ENCODE results near the gene SMIM44.

The SMIM44 gene

DNA sequence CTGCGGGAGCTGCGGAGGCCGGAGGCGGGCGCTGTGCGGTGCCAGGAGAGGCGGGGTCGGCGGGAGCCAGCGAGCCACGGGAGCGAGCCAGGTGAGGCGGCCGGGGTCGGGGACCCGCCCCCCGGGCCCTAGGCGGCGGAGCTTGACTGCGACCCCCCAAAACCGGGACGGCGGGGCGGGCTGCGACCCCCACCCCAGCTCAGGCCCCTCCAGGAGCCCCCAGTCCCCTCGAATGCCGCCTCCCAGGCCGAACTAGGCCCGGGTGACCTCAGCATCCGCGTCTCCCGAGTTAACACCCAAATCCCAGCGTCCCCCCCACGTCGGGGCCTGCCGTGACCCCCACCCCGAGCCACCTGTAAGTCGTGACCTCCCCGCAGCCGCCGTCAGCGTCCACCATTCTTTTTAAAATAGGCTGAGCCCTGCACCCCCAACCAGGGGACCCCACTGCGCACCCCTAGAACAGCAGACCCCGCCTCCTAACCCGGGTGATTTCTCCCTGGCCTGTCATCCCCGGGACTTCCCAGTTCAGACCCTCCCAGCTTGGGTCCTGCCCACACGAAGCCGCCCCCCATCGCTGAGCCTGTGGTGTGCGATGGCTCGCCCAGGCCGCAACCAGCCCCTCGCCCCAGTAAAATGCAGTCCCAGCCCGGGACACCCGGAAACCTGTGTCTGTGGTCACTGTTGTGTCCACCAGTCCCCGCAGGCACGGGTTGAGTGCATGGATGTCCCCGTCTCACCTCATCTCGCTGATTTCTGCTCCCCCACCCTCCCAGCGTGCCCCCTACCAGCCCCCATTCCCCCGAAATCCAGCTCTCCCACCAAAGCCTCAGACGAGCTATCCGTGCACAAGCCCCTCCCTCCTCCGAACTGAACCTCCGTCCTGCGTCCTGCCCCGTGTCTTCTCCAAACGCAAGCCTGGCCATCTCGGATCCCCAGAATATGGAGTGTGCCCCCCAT lies 23.4 kb upstream of the SMIM44 start:
- no peak for DNase-seq (ENCODE audit: low read depth)
- H3K4me3 ChIP-seq (ENCODE audit: low read length): peak overlapping the region; percentile 81
- TF ChIP-seq, protein P1, sequence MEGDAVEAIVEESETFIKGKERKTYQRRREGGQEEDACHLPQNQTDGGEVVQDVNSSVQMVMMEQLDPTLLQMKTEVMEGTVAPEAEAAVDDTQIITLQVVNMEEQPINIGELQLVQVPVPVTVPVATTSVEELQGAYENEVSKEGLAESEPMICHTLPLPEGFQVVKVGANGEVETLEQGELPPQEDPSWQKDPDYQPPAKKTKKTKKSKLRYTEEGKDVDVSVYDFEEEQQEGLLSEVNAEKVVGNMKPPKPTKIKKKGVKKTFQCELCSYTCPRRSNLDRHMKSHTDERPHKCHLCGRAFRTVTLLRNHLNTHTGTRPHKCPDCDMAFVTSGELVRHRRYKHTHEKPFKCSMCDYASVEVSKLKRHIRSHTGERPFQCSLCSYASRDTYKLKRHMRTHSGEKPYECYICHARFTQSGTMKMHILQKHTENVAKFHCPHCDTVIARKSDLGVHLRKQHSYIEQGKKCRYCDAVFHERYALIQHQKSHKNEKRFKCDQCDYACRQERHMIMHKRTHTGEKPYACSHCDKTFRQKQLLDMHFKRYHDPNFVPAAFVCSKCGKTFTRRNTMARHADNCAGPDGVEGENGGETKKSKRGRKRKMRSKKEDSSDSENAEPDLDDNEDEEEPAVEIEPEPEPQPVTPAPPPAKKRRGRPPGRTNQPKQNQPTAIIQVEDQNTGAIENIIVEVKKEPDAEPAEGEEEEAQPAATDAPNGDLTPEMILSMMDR (conservative IDR thresholded peaks at IDR 0.05; ENCODE audit: low read length): no peak

DNA sequence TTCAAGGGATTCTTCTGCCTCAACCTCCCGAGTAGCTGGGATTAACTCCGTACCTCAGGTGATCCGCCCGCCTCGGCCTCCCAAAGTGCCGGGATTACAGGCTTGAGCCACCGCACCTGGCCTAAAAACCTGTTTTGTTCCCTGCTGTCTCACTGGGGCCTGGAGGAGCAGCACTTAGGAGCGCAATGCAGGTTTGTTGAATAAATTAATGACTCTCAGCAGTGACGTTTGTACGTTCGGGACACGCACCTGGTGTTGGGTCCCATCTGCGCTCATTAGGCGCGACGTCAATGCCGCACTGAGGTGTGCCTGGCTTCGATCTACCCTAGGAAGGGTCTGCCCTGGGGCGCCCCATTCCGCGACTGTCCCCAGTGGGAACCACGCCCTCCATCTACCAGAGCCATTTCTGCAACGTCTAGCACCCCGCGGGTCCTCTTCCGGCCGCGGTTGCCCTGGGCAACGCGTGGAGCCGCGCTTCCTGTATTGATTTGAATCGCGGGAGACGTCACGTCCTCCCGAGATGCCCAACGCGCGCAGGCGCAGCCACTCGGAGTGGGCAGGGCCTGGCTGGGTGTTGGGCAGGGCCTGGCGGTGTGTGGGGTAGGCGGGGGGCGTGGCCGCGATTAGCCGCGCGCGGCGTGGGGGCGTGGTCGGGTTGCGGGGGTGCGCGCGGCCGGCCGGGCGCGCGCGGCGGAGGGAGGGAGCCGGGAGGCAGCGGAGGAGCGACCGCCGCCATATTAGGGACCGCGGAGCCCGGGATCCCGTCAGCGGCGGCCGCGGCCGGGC lies 22.6 kb upstream of the SMIM44 start, which contains the start of gene FZR1:
FZR1 (plus strand) TSS at position 714 of the 786 bp plus-strand sequence. CDS start 16,679 bp downstream, outside the sequence.
- peak; percentile 98 for DNase-seq (ENCODE audit: low read depth)
- H3K4me3 ChIP-seq (ENCODE audit: low read length): peak within 1 kb of the TSS; percentile 91
- TF ChIP-seq, protein P1 (conservative IDR thresholded peaks at IDR 0.05; ENCODE audit: low read length): no peak; the same call in 1 of the 2 replicates

DNA sequence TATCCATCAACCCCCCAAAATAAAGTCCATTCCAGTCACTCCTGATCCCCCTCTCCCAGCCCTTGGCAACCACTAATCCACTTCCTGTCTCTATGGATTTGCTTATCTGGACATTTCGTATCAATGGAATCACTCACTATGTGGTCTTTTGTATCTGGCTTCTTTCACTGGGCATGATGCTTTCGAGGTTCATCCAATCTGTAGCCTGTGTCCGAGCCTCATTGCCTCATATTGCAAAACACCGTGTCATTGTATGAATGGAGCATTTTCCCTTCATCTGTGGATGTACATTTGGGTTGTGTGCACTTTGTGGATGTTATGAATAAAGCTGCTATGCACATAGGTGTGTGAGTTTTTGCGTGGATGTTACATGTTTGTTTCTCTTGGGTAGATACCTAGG lies 21.5 kb upstream of the SMIM44 start:
- H3K4me3 ChIP-seq (ENCODE audit: low read length): no peak overlapping the region
- TF ChIP-seq, protein P1 (conservative IDR thresholded peaks at IDR 0.05; ENCODE audit: low read length): no peak
- no peak for DNase-seq (ENCODE audit: low read depth)

DNA sequence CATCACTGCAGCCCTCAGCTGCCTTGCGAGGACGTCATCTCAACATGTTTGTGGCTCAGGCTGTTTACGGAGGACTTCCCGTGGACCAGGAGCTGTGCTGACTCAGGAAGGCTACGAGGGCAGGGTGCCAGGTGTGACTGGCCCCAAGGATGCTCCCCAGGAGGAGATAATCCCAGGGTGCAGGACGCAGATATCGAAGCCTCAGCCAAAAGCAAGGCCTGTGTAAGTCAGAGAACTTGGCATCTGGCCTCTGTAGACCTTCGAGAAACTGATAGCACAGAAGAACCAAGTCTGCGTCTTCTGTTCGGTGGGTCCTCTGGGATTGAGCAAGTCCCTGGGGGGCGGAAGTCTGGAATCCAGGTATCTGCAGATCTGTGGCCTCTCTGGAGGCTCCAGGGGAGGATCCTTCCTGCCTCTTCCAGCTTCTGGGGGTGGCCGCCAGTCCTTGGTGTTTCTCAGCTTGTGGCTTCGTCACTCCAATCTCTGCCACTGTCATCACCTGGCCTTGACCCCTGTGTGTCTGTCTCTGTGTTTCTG lies 19.9 kb upstream of the SMIM44 start:
- no peak overlapping the region for H3K4me3 ChIP-seq (ENCODE audit: low read length)
- TF ChIP-seq, protein P1 (conservative IDR thresholded peaks at IDR 0.05; ENCODE audit: low read length): no peak
- no peak for DNase-seq (ENCODE audit: low read depth)

DNA sequence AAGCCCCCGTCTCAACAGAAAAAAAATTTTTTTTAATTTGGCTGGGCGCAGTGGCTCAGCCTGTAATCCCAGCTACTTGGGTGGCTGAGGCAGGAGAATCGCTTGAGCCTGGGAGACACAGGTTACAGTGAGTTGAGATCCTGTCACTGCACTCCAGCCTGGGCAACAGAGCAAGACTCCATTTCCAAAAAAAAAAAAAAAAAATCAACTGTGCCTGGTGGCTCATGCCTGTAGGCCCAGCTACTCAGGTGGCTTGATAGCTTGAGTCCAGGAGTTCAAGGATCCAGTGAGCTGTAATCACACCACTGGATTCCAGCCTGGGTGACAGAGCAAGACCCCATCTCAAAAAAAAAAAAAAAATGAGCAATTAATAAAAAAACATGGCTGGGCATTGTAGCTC lies 18.5 kb upstream of the SMIM44 start:
- TF ChIP-seq, protein P1 (conservative IDR thresholded peaks at IDR 0.05; ENCODE audit: low read length): no peak
- DNase-seq (ENCODE audit: low read depth): no peak
- H3K4me3 ChIP-seq (ENCODE audit: low read length): no peak overlapping the region

- H3K4me3 ChIP-seq (ENCODE audit: low read length): peak within 1 kb of the TSS; percentile 94
- TF ChIP-seq, protein P1 (conservative IDR thresholded peaks at IDR 0.05; ENCODE audit: low read length): no peak
- peak; percentile 94 for DNase-seq (ENCODE audit: low read depth)
These were observed 17.3 kb upstream of the SMIM44 start, which contains the start of gene DOHH for GRCh38 chr19:3500429-3501101. Gene DOHH (minus strand): TSS chr19:3500674. CDS start chr19:3496814, 3,860 bp downstream.
